GM18511 (cell line): Measurements from ENCODE around the gene PSMD7.
"Not testable (repeated sequence)": the region's sequence is repeated elsewhere in the genome, so short reads cannot be mapped to it uniquely, and the experiment has no call there.

Experiments used
- ATAC-seq: cut with Tn5 transposase; IDR thresholded peaks from one replicate; pipeline ENCODE4 v1.9.1; 2021; ENCODE audit warnings: mild to moderate bottlenecking, moderate library complexity; ENCODE audit not compliant: unreplicated experiment

The PSMD7 gene

GRCh38 chr16:74353038-74353437 lies 56.4 kb downstream of the PSMD7 start:
- ATAC-seq = not testable (repeated sequence)
